B cell (primary cell): Measurements from ENCODE around the gene VARS1. TPM values are rescaled to one million over a fixed set of nuclear protein-coding genes. Genes with fewer than 3 reads are reported as not detected.

Experiments used
- ATAC-seq: fragments of 200-7000 bp; cut with Tn5 transposase; one replicate; pipeline ENCODE4 v1.10.0; 2021; ENCODE audit warnings: low read depth, mild to moderate bottlenecking, moderate number of reproducible peaks, moderate library complexity
- CTCF ChIA-PET: fragments of 350-600 bp; sonication (Branson Sonifier 250); formaldehyde crosslinking; loops from one replicate; lab custom pipeline; 2021; ENCODE audit warnings: antibody characterized with exemption, inconsistent platforms; lab: Charles Lee
- POLR2A ChIA-PET: fragments of 350-600 bp; sonication (Branson Sonifier 250); formaldehyde crosslinking; loops from one replicate; lab custom pipeline; 2021; ENCODE audit warnings: antibody characterized with exemption; lab: Charles Lee
- DNase-seq: peaks from one replicate; pipeline ENCODE4 v3.0.0; 2013
- H2AFZ ChIP-seq: 2 replicates; pipeline ENCODE4 v1.6.1; 2012; ENCODE audit warnings: mild to moderate bottlenecking, low read depth, low read length; ENCODE audit not compliant: insufficient read depth, poor library complexity, severe bottlenecking
- H3K27ac ChIP-seq, 2 donors: 1 replicate in 1 of 2; 2 replicates in 1 of 2; pipeline ENCODE4 v1.5.1; 2012 to 2013; ENCODE audit warnings: low read length in 2 of 2, mild to moderate bottlenecking in 2 of 2, moderate library complexity in 1 of 2
- H3K27me3 ChIP-seq, 4 experiments: fragments of 200-600 bp in 1 of 4; sonication (generic) in 1 of 4; replicated peaks in 1 of 4; 1 replicate in 2 of 4; 2 replicates in 2 of 4; pipeline versions ENCODE4 v1.6.1 to v1.7.0; 2013 to 2016; ENCODE audit warnings: low read length in 3 of 4, mild to moderate bottlenecking in 2 of 4, mixed read lengths in 1 of 4, moderate library complexity in 1 of 4; ENCODE audit not compliant: insufficient read depth in 4 of 4, control insufficient read depth in 3 of 4; ENCODE audit errors: control extremely low read depth in 1 of 4
- H3K36me3 ChIP-seq, 2 experiments: replicated peaks in 1 of 2; 1 replicate in 1 of 2; 2 replicates in 1 of 2; pipeline versions ENCODE4 v1.6.1 to v1.7.1; 2013; ENCODE audit warnings: low read length in 1 of 2; ENCODE audit not compliant: insufficient read depth in 2 of 2, control insufficient read depth in 1 of 2; ENCODE audit errors: control extremely low read depth in 1 of 2, extremely low read depth in 1 of 2
- H3K4me1 ChIP-seq, 2 donors: fragments of 200-600 bp in 1 of 2; sonication (generic) in 1 of 2; 1 replicate in 1 of 2; 2 replicates in 1 of 2; pipeline versions ENCODE4 v1.5.1 to v1.6.1; 2013 to 2017; ENCODE audit warnings: low read length in 2 of 2; ENCODE audit not compliant: control insufficient read depth in 2 of 2, insufficient read depth in 2 of 2
- H3K4me2 ChIP-seq: replicated peaks from 2 replicates; pipeline ENCODE3; 2012; ENCODE audit warnings: mild to moderate bottlenecking, low read depth, low read length; ENCODE audit not compliant: poor library complexity, severe bottlenecking
- H3K4me3 ChIP-seq, 5 experiments: fragments of 200-600 bp in 1 of 5; sonication (generic) in 1 of 5; 1 replicate in 3 of 5; 2 replicates in 2 of 5; pipeline versions ENCODE4 v1.5.1 to v1.7.0; 2011 to 2016; ENCODE audit warnings: low read length in 4 of 5, mild to moderate bottlenecking in 4 of 5, low read depth in 2 of 5, control low read depth in 1 of 5, moderate library complexity in 1 of 5; ENCODE audit not compliant: insufficient read depth in 1 of 5; ENCODE audit errors: control extremely low read depth in 1 of 5, extremely low read depth in 1 of 5
- H3K79me2 ChIP-seq: fragments of 200-600 bp; sonication (generic); one replicate; pipeline ENCODE4 v1.6.0; 2016; ENCODE audit warnings: low read length; ENCODE audit not compliant: control insufficient read depth, insufficient read depth
- H3K9ac ChIP-seq: fragments of 200-600 bp; sonication (generic); 2 replicates; pipeline ENCODE4 v1.6.1; 2017; ENCODE audit warnings: mild to moderate bottlenecking, low read length, moderate library complexity
- H3K9me3 ChIP-seq, 3 donors: one replicate each; pipeline versions ENCODE4 v1.6.1 to v1.7.1; 2013; ENCODE audit warnings: low read length in 2 of 3; ENCODE audit not compliant: control insufficient read depth in 2 of 3, insufficient read depth in 1 of 3; ENCODE audit errors: control extremely low read depth in 1 of 3
- H4K20me1 ChIP-seq: 2 replicates; pipeline ENCODE4 v1.6.0; 2012; ENCODE audit warnings: mild to moderate bottlenecking, low read length; ENCODE audit not compliant: insufficient read depth, control insufficient read depth, poor library complexity, severe bottlenecking
- H3K27ac Mint-ChIP-seq: one replicate; pipeline ENCODE4 v1.8.0; 2021; ENCODE audit warnings: mixed read lengths
- H3K27me3 Mint-ChIP-seq: one replicate; pipeline ENCODE4 v1.8.0; 2021; ENCODE audit warnings: mixed read lengths
- H3K4me1 Mint-ChIP-seq: one replicate; pipeline ENCODE4 v1.8.0; 2021; ENCODE audit warnings: mixed read lengths
- H3K4me3 Mint-ChIP-seq: one replicate; pipeline ENCODE4 v1.8.0; 2021; ENCODE audit warnings: mixed read lengths
- H3K9me3 Mint-ChIP-seq: one replicate; pipeline ENCODE4 v1.8.0; 2022; ENCODE audit warnings: mixed read lengths; ENCODE audit not compliant: insufficient read depth
- CTCF ChIP-seq: fragments of 200-600 bp; IDR thresholded peaks from one replicate; pipeline ENCODE4 v1.8.0; 2022; ENCODE audit warnings: antibody characterized with exemption, mild to moderate bottlenecking
- EZH2 ChIP-seq: IDR thresholded peaks from 2 replicates; pipeline ENCODE4 v1.6.1; 2012; ENCODE audit warnings: borderline replicate concordance, low read depth, mild to moderate bottlenecking, moderate library complexity, low read length; ENCODE audit not compliant: insufficient read depth, poor library complexity, severe bottlenecking
- WGBS: methylation state at CpG from one replicate; pipeline ENCODE4 v1.1.5; 2013; ENCODE audit warnings: missing lambda C conversion rate; ENCODE audit not compliant: insufficient coverage; 5-methylcytosine and 5-hydroxymethylcytosine counted together
- intact Hi-C: fragments of 100-400 bp; cut with micrococcal nuclease; formaldehyde crosslinking; loops from one replicate; pipeline ENCODE4 v1.10.0; 2022
- polyA plus RNA-seq: library from polyadenylated mRNA; depleted of rRNA; stranded (reverse); fragments of >200 nt; gene quantifications from 2 replicates; pipeline ENCODE4 v1.2.3, GENCODE V29; 2012
- total RNA-seq, 2 donors: library from RNA; stranded (reverse); fragments of 120-200 nt in 1 of 2; gene quantifications; 1 replicate in 1 of 2; 2 replicates in 1 of 2; pipeline versions ENCODE4 v1.2.3 to v1.2.4, GENCODE V29; 2013 to 2022

The VARS1 gene
- total and polyA plus RNA-seq, 2 donors (not counting 1 experiment from before 2014, with no cell fraction given), result 52.3 to 66.8 TPM

- peak overlapping the region; percentile 75 to 87 for H3K27ac ChIP-seq
- H3K27ac Mint-ChIP-seq, result peak overlapping the region; percentile 87
- DNase-seq (no peak), ATAC-seq (no peak)
- H3K9me3 Mint-ChIP-seq, result no peaks in the 10 kb centered on the region
- peak overlapping the region; percentile 46 for H3K4me3 Mint-ChIP-seq
- intact Hi-C loops, result loop anchor here (1.0 to 5.0 kb wide), 5 partner anchors 9 to 130 kb away; partner anchors contain the start of genes CSNK2B, HSPA1A, HSPA1L and LSM2
- H3K4me1 Mint-ChIP-seq, result peaks cover 47% of the 10 kb centered on the region
- WGBS, result no CpG with 5 or more reads among the region's 2 CpGs
- no peaks in the 10 kb centered on the region for H4K20me1 ChIP-seq
- no peaks in the 10 kb centered on the region for H3K9me3 ChIP-seq
- peak overlapping the region; percentile 64 for H3K4me2 ChIP-seq
- no peaks in the 10 kb centered on the region for H3K27me3 Mint-ChIP-seq
- ChIA-PET POLR2A (interaction anchor here (1.9 to 3.5 kb wide), 3 partner anchors 9 to 61 kb away, joined by 5 to 38 read pairs (median 14); partner anchors contain the start of genes CLIC1, HSPA1A, HSPA1L and LSM2), CTCF (interaction anchor here (1.1 to 2.8 kb wide), 8 partner anchors 9 to 97 kb away, joined by 3 to 20 read pairs (median 4); partner anchors contain the start of genes DDAH2, HSPA1A, HSPA1L and LSM2)
- peaks cover 0 to 20% of the 10 kb centered on the region in 2 experiments for H3K36me3 ChIP-seq
- no peak overlapping the region for H3K4me3 ChIP-seq
- H3K27me3 ChIP-seq, result no peaks in the 10 kb centered on the region
- H2AFZ ChIP-seq, result no peak overlapping the region
- H3K79me2 ChIP-seq, result peaks cover 31% of the 10 kb centered on the region
- H3K4me1 ChIP-seq, result peaks cover 40 to 48% of the 10 kb centered on the region in 2 donors
- H3K9ac ChIP-seq, result no peak overlapping the region
- TF ChIP-seq CTCF (no peak), EZH2 (no peak)
Measured at GRCh38 chr6:31796993-31797385, 1.4 kb upstream of the VARS1 start.
